Activated CD8-positive, alpha-beta memory T cell treated with anti-CD3 and anti-CD28 coated beads for 1 hour (primary cell): ENCODE measurements around the gene CFAP119.

Experiments used
- DNase-seq, 2 donors: peaks; one replicate each; pipeline ENCODE4 v3.0.0-alpha.2; 2020; ENCODE audit warnings: low read depth in 1 of 2; ENCODE audit errors: extremely low read depth in 1 of 2

The CFAP119 gene

DNA sequence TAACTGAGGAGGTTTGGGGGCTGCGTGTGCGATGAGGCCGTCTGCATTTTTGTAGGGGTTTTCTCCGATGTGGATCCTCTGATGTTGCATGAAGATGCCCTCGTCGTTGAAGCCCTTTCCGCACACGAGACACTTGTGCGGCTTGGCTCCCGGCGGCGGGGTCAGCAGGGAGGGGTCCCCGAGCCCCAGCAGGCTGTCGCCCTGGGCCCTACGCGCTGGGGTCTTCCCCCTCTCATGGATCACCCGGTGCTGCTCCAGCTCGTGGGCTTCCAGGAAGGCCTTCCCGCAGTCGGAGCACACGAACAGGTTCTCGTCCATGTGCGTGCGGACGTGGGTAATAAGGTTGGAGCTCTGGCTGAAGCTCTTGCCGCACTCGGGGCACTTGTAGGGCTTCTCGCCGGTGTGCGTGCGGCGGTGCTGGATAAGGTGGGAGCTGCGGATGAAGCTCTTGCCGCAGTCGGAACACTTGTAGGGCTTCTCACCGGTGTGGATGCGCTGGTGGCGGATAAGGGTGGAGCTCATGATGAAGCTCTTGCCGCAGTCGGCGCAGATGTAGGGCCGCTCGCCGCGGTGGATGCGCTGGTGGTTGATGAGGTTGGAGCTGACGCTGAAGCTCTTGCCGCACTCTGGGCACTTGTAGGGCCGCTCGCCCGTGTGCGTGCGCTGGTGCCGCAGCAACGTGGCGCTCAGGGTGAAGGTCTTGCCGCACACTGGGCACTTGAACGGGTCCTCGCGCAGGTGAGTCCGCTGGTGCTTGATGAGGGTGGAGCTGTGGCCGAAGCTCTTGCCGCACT lies 20.8 kb upstream of the CFAP119 start:
- DNase-seq = no peak

DNA sequence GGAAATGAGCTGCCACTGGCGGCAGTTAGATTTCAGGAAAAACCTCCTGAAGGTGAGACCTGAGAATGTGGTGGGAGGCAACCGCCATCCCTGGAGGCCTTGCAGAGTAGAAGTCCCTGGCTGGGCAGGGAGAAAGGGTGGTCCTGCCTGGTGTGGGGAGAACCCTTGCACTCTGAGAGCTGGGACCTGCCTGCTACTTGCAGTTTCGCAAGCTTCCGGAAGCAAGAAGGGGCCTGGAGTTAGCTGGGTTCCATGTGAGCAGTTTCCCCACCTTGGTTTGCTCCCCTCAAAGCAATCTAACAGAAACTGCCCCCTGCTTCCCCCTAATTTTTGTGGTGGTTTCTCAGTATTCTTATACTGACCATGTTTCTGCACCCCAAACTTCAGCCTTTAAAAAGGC lies 18.7 kb upstream of the CFAP119 start:
- no peak for DNase-seq

DNA sequence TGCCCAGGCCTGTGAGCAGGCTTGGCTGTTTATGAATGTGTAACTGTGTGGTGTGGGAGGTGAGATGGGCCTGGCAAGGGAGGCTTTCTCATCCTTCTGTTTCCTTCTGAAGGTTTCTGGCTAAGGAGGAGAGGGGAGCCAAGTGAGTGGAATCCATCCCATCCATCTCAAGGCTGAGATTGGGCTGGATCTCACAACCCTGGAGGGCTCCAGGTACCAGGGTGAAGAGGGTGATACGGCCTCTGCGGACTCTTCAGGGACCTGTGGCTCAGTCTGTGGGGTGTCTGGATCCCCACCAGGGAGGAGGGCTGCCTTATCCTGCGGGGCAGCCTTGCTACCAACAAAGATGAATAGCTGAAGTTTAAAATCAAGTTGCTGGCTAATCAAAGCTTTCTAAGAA lies 18.2 kb upstream of the CFAP119 start:
- DNase-seq = no peak

DNA sequence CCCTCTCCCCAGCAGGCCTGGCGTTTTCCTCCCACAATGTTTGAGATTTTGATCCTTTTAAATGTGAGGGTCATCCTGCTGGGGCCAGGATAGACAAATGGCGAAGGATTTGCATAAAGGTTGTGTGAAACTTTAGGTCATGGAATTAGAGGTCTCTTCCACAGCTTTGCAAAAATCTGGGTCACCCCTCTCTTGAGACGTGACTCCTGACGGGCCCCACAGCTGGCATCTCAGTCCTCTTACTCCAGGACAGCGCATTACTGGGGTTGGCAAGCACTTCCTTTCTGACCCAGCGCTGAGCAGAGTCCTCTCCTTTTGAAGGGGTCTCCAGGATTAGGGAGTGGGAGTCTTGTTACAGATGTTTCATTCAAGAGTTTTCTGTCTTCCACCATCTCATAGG lies 17.7 kb upstream of the CFAP119 start:
- no peak for DNase-seq

DNA sequence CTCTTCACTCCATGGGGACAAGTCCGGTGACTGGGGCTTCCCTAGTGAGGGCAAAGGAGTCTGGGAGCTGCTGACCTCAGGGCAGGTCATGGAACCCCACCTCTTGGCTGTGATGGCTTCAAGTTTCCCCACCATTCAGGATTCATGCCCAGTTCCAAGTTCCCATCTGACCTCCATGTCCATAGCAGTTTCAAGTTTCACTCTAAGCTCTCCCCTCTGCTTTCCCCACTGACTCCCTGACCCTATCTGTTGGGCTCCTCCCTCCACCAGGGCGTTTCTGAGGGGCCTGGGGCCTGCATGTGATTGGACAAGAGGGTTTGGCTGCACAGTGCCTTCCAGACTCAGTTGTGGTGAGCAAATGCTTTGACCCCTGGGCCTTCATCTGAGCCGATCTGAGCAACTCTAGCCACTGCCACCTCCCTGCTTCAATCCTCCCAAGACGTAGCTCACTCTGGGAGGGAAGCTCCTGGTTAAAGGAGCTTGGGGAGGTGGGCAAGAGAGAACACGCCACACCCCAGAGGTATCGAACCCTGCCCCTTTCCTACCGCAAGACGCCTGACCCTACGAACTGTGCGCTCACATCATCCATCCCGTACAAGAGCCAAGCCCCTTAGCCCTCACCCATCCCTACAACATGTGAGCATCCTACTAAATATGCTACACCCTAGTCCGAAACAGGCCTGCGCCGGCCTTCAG lies 16.8 kb upstream of the CFAP119 start:
- DNase-seq = no peak

DNA sequence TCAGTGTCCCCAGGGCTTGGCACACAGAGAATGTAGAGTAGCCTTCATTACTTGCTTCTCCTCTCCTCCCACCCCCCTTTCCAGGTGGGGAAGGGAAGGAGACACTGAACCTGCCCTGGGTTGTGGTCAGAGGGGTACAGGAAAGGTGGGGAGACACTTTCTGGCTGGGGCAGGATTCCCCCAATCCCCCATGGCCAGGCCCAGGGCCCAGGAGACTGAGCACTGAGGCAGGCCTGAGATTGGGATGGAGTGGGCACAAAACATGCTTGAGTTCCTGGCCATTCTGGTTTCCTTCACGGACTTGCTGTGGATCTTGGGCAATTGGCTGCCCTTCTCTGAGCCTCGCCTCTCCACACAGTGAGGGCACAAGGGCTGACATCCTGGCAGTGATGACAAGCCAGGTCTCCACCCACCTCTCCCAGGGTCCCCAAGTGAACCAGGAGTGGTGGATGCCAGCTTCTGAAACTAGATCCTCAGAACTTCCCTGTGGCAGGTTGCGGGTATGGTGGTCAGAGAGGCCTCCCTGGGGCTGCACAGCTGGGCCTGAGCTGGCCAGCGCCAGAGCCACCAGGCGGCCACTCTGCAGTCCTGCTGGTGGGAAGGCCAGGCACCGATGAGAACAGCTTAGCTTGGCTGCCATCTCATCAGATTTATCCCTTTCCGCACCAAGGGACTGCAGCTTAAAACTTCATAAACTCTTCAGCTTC lies 15.9 kb upstream of the CFAP119 start:
- no peak for DNase-seq

DNA sequence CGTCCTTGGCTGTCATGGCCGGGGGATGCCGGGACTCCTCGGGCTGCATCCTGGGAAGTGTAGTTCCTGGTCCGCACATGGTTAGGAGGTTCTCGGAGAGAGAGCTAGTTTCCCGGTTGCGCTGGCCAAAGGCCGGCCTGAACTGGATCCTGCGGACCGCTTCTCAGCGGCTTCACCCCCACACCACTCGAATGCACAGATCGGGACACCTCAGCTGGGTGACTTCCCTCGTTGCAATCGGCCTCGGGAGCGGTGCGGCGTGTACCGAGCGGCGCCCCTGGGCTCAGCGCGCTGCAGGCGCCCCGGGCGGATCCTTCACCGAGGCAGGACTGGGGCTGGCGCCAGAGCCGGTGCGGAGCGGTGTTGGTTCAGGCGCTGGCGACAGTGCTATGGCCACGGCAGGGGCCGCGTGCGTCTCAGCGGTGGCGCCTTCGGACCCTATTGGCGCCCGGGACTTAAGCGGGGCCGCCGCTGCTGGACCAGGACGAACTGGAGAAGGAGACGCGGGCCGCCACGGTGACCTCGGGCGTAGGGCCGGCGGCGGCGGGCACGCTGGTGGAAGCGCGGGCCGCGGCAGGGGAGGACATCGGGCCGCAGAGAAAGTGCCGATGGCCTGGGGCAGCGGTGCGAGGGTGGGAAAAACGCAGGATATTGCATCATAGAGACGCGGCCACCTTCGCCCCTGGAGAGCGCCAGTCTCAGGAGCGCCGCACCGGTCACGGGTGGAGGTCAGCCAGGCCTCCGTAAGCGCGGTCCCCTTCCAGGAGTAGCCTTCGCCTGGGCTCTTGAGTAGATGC lies 13.7 kb upstream of the CFAP119 start:
- DNase-seq = peak in 1 of 2 donors; percentile 32

DNA sequence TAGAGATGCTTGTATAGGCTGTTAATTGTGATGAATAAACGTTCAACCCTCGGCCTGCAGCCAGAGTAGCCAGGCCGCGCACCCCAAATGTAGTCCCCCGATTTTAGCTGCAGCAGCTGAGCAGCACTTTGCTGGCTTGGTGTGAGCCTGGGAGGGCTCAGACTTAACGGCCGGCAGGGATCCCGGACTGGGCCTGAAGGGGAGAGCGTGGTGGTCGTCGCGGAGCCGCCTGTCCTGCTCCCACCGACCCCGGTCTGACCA lies 13.2 kb upstream of the CFAP119 start:
- no peak for DNase-seq

DNA sequence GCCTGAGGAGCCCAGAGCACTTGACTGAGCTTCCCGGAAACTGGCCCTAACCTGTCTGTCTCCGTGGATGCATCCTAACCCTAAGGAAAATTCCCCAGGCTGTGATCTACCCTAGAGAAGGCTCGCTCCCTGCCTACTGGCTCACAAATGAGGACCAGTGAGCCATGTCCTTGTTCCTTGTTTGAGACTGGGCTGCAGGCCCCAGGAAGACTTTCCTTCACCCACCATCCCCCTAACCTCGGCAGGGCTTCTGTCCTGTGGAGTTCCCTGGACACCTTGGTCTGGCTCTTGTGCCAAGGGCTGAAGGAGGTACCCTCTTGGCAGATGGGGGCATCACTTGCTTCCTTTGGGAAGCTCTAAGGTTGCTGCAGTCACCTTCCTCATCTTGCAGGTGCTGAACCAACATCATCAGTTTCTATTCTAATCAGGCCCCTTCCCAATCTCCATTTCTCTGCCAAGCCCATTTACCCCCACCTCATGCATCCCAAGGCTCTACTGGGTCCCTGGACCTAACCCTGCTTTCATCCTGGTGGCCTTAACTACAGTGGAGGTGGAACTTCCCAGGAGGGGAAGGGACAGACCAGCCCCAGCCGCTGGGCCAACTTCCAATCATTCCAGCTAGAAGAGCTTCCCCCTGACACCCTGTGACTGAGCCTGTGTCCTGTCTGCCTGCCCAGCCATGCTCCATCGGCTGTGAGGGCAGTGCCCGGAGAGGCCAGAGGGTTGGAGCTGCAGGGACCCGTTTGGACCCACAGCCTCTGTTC lies 12.7 kb upstream of the CFAP119 start:
- no peak for DNase-seq

DNA sequence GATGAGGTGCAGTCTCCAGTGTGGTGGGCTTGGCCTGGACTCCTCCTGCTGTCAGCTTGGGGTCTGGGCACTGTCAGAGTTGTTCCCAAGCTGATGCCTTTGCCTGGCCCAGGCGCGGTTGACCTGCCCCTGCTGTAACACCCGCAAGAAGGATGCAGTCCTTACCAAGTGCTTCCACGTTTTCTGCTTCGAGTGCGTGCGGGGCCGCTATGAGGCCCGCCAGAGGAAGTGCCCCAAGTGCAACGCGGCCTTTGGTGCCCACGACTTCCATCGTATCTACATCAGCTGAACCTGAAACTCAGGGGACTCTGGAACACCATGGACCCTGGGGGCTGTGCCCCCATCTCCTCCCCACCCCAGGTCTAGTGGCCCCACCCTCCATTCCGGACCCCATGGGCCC lies 12.0 kb upstream of the CFAP119 start:
- DNase-seq = no peak

DNA sequence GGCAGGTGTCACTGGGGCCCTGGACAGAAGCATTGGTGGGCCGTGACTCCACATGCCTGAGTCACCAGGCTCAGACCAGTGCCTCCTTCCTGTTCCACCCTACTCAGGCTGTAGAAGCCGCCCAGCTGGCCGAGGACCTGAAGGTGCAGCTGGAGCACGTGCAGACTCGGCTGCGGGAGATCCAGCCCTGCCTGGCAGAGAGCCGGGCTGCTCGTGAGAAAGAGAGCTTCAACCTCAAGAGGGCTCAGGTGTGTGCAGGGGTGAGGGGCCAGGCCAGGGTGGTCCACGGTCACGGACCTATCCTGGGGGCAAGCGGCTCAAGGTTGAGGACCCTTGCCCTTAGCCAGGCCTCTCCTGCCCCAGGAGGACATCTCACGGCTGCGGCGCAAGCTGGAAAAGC lies 9.9 kb upstream of the CFAP119 start:
- no peak for DNase-seq

DNA sequence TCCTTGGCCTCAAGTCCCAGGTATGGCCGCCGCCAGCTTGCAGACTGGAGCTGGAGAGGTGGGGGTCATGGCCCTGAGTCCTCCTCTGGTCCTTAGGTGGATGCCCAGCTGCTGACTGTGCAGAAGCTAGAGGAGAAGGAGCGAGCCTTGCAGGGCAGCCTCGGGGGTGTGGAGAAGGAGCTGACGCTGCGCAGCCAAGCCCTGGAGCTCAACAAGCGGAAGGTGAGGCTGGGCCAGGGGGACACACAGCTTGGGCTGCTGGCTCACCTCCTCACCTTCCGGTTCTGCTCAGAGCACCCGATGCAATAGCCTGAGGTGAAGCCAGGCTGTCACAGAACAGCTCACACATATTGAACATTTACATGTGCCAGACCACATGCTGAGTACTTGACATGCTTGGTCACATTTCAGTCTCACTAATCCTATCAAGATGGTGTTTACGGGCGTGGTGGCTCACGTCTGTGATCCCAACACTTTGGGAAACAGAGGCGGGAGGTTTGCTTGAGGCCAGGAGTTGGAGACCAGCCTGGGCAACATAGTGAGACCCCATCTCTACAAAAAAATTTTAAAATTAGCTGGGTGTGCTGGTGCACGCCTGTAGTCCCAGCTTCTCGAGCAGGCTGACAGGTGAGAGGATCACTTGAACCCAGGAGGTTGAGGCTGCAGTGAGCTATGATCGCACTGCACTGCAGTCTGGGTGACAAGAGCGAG lies 7.7 kb upstream of the CFAP119 start:
- DNase-seq = no peak

DNA sequence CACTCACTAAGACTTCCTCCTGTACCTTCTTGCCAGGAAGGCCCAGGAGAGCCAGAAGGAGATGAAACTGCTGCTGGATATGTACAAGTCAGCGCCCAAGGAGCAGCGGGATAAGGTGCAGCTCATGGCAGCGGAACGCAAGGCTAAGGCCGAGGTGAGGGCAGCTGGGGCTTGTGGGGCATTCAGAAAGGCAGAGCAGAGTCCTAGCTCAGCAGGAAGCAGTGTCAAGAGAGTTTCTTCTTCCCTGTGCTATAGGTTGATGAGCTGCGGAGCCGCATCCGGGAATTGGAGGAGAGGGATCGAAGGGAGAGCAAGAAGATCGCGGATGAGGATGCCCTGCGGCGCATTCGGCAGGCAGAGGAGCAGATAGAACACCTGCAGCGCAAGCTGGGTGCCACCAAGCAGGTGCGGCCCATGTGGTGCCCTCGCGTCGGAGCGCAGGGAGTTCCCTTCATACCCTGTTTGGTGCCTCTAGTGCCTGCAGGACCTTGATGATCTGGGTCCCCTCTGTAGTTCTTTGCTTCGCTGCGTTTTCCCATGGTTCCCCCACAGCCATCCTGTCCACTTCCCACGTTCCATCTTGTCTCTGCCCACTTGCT lies 6.8 kb upstream of the CFAP119 start:
- DNase-seq = no peak

DNA sequence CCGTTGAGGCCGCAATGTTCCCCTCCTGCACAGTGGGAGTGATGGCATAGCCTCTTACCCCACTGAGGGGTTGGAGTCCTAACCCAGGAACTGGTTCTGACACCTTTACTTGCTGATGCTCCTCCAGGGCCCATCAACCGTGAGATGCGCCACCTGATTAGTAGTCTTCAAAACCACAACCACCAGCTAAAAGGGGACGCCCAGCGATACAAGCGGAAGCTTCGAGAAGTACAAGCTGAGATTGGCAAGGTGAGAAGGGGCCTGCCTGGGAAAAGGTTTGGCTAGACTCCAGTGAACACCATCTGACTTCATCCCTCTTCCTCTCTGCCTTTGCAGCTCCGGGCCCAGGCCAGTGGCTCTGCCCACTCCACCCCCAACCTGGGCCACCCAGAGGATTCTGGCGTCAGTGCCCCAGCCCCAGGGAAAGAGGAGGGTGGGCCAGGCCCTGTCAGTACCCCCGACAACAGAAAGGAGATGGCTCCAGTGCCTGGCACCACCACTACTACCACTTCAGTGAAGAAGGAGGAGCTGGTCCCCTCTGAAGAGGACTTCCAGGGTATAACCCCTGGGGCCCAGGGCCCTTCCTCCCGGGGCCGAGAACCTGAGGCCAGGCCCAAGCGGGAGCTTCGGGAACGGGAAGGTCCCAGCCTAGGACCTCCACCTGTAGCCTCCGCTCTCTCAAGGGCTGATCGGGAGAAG lies 6.1 kb upstream of the CFAP119 start:
- no peak for DNase-seq

DNA sequence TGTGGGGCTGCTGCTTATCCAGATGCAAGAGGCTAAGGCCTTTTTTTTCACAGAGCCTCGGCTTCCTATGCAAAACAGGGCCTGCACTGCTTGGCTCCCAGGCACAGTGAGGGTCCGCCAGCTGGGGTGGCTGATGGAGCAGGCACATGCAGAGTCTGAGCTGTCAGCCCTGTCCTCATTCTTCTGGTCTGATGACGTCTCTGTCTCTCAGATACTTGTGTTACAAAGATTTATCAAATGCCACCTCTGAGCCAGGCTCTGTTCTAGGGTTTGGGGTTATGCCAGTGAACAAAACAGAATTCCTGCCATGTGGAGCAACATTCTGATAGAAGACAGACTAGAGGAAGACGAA lies 5.0 kb upstream of the CFAP119 start:
- DNase-seq = no peak

DNA sequence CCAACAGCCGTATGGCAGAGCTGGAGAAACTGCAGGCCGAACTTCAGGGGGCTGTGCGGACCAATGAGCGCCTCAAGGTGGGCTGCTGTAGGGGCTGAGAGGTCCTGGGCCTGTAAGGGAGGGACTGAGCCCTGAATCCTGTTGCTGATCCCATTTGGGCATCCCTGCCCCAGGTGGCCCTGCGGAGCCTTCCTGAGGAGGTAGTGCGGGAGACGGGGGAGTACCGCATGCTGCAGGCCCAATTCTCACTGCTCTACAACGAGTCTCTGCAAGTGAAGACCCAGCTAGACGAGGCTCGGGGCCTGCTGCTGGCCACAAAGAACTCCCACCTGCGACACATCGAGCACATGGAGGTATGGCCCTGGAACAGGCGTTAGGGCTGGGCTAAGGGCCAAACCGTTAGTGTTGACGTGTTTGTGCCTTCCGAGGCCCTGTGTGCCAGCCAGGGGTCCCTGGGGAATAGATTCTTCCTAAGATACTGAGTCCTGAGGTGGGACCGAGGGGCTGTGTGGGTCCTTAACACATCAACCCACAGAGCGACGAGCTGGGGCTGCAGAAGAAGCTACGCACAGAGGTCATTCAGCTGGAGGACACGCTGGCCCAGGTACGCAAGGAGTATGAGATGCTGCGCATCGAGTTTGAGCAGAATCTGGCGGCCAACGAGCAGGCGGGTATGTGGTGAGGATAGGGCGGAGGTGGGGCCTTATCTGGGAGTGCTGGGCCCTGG lies 4.5 kb upstream of the CFAP119 start:
- DNase-seq = no peak

DNA sequence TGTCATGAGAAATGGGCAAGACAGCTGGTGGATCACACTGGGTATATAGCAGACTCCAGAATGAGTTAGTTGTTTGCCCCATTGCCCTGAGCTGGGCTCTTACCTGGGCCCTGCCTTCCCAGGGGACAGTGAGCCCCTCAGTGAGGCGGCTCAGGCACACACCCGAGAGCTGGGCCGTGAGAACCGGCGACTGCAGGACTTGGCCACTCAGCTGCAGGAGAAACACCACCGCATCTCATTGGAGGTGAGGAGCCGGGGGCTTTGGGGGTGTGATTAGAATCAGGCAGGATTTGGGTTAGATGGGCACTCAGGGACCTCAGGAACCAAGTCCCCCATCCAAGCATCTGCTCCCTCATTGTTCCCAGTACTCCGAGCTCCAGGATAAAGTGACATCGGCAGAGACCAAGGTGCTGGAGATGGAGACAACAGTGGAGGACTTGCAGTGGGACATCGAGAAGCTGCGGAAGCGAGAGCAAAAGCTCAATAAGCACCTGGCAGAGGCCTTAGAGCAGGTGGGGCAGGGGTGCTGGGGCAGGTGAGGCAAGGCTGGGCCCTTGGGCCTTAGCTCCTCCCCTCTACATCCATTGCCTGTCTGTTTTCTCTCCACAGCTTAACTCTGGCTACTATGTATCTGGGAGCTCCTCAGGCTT lies 3.1 kb upstream of the CFAP119 start:
- no peak for DNase-seq

DNA sequence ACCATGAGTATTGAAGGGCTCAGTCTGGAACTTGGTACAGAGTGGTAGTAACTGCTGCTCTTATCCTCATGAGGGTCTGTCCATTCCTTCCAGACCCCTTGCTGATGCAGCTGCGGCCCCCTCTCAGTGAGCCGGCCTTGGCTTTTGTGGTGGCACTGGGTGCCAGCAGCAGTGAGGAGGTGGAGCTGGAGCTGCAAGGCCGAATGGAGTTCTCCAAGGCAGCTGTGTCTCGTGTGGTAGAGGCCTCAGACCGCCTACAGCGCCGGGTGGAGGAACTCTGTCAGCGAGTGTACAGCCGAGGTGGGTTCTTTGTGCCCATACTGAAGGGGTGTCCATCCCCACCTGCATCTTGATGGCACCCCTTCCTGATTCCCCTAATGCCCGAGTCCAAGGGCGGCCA lies 2.2 kb upstream of the CFAP119 start:
- no peak for DNase-seq
